HG02852 (cell line): ENCODE measurements around the gene SHB.
"Not testable (repeated sequence)": the region's sequence is repeated elsewhere in the genome, so short reads cannot be mapped to it uniquely, and the experiment has no call there.

Experiments
- ATAC-seq: cut with Tn5 transposase; IDR thresholded peaks from one replicate; pipeline ENCODE4 v1.9.1; 2021; ENCODE audit warnings: mild to moderate bottlenecking, moderate library complexity; ENCODE audit not compliant: unreplicated experiment

The SHB gene

GRCh38 chr9:37908283-37908682 is 160.7 kb downstream of the SHB start:
- ATAC-seq = no peak

- no peak for ATAC-seq
Measured at GRCh38 chr9:37906312-37907239, 162.5 kb downstream of the SHB start.

GRCh38 chr9:37905776-37906175 is 163.3 kb downstream of the SHB start:
- no peak for ATAC-seq

GRCh38 chr9:37905131-37905505 is 163.9 kb downstream of the SHB start:
- ATAC-seq = no peak

GRCh38 chr9:37904445-37905130 is 164.4 kb downstream of the SHB start:
- no peak for ATAC-seq

GRCh38 chr9:37903647-37904444 is 165.2 kb downstream of the SHB start, which contains the start of gene SLC25A51:
TSS of gene SLC25A51 (minus strand) at chr9:37904127. CDS start at chr9:37888550, 15,577 bp downstream.
- ATAC-seq = peak; percentile 82

- no peak for ATAC-seq
Measured at GRCh38 chr9:37902796-37903646, 166.0 kb downstream of the SHB start.

GRCh38 chr9:37902131-37902530 is 166.9 kb downstream of the SHB start:
- no peak for ATAC-seq

- no peak for ATAC-seq
Measured at GRCh38 chr9:37899041-37899440, 170.0 kb downstream of the SHB start.

GRCh38 chr9:37897665-37898064 is 171.4 kb downstream of the SHB start:
- ATAC-seq = no peak

GRCh38 chr9:37892063-37892462 is 177.0 kb downstream of the SHB start:
- no peak for ATAC-seq

- not testable (repeated sequence) for ATAC-seq
Measured at GRCh38 chr9:37891042-37891441, 178.0 kb downstream of the SHB start.

GRCh38 chr9:37889536-37889935 is 179.5 kb downstream of the SHB start:
- no peak for ATAC-seq

- ATAC-seq = not testable (repeated sequence)
Measured at GRCh38 chr9:37887977-37888583, 180.9 kb downstream of the SHB start.

GRCh38 chr9:37880916-37881479 is 188.0 kb downstream of the SHB start:
- no peak for ATAC-seq

- ATAC-seq = no peak
Measured at GRCh38 chr9:37876376-37876775, 192.7 kb downstream of the SHB start.

- ATAC-seq = no peak
Measured at GRCh38 chr9:37873955-37874354, 195.1 kb downstream of the SHB start.

GRCh38 chr9:37870799-37871176 is 198.2 kb downstream of the SHB start:
- no peak for ATAC-seq

GRCh38 chr9:37870081-37870798 is 198.8 kb downstream of the SHB start:
- no peak for ATAC-seq
